Measurements from ENCODE around the gene TOM1L2.

Gene TOM1L2

DNA sequence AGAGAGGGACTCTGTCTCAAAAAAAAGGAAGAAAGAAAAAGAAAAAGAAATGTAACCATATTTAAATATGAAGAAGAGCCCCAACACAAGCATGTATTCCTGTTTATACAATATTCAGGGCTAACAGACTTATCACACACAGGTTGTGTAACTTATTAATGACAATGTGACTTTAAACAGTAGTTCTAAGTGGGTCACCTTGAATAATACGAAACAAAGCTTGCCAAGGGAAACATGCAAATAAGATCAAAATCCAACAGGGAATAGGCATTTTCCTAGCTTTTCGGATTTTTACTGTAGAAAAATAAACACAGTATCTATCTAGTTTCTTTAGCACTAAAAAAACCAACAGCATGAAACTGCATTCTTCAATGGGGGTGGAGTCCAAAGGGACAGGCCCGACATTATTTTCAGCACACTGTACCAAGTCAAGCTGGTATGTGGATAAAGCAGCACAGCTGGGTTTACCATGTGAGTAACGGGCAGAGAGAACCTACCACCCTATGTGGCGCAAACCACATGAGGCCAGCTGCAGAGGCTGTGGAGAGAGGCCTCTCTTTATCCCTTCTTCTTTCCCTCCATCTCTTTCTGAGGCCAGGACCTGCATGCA is 45.3 kb downstream of the TOM1L2 start:
- H3K27me3 ChIP-seq (ENCODE audit: control insufficient read depth, insufficient read depth, low read length), result no peaks in the 10 kb centered on the region
- DNase-seq (ENCODE audit: low read depth, low spot score), result no peak
- H3K4me3 ChIP-seq (ENCODE audit: low read length), result no peak overlapping the region
- H3K9me3 ChIP-seq (ENCODE audit: control insufficient read depth, insufficient read depth, low read length), result no peaks in the 10 kb centered on the region
- H3K36me3 ChIP-seq (ENCODE audit: control insufficient read depth, insufficient read depth, low read length), result no peaks in the 10 kb centered on the region
- H3K4me1 ChIP-seq (ENCODE audit: control insufficient read depth, insufficient read depth, low read length), result peaks cover 4% of the 10 kb centered on the region
- no peak overlapping the region for H3K27ac ChIP-seq (ENCODE audit: low read length)
- no CpG with 5 or more reads among the region's 5 CpGs for WGBS (ENCODE audit: insufficient coverage, insufficient read length)

GRCh38 chr17:17926036-17926435 is 46.2 kb downstream of the TOM1L2 start:
- DNase-seq (ENCODE audit: low read depth, low spot score), result no peak
- H3K4me1 ChIP-seq (ENCODE audit: control insufficient read depth, insufficient read depth, low read length), result peaks cover 5% of the 10 kb centered on the region
- no peaks in the 10 kb centered on the region for H3K36me3 ChIP-seq (ENCODE audit: control insufficient read depth, insufficient read depth, low read length)
- H3K9me3 ChIP-seq (ENCODE audit: control insufficient read depth, insufficient read depth, low read length), result no peaks in the 10 kb centered on the region
- H3K27me3 ChIP-seq (ENCODE audit: control insufficient read depth, insufficient read depth, low read length), result no peaks in the 10 kb centered on the region
- WGBS (ENCODE audit: insufficient coverage, insufficient read length), result no CpG with 5 or more reads among the region's 4 CpGs
- no peak overlapping the region for H3K4me3 ChIP-seq (ENCODE audit: low read length)
- no peak overlapping the region for H3K27ac ChIP-seq (ENCODE audit: low read length)

GRCh38 chr17:17924857-17925250 is 47.3 kb downstream of the TOM1L2 start:
- H3K27me3 ChIP-seq (ENCODE audit: control insufficient read depth, insufficient read depth, low read length), result no peaks in the 10 kb centered on the region
- H3K27ac ChIP-seq (ENCODE audit: low read length), result no peak overlapping the region
- H3K36me3 ChIP-seq (ENCODE audit: control insufficient read depth, insufficient read depth, low read length), result no peaks in the 10 kb centered on the region
- peaks cover 6% of the 10 kb centered on the region for H3K4me1 ChIP-seq (ENCODE audit: control insufficient read depth, insufficient read depth, low read length)
- H3K9me3 ChIP-seq (ENCODE audit: control insufficient read depth, insufficient read depth, low read length), result no peaks in the 10 kb centered on the region
- no peak overlapping the region for H3K4me3 ChIP-seq (ENCODE audit: low read length)
- no peak for DNase-seq (ENCODE audit: low read depth, low spot score)

- no peak overlapping the region for H3K27ac ChIP-seq (ENCODE audit: low read length)
- no peaks in the 10 kb centered on the region for H3K9me3 ChIP-seq (ENCODE audit: control insufficient read depth, insufficient read depth, low read length)
- no peak for DNase-seq (ENCODE audit: low read depth, low spot score)
- no peaks in the 10 kb centered on the region for H3K27me3 ChIP-seq (ENCODE audit: control insufficient read depth, insufficient read depth, low read length)
- H3K4me1 ChIP-seq (ENCODE audit: control insufficient read depth, insufficient read depth, low read length), result peaks cover 7% of the 10 kb centered on the region
- no peak overlapping the region for H3K4me3 ChIP-seq (ENCODE audit: low read length)
- no CpG with 5 or more reads among the region's 5 CpGs for WGBS (ENCODE audit: insufficient coverage, insufficient read length)
- H3K36me3 ChIP-seq (ENCODE audit: control insufficient read depth, insufficient read depth, low read length), result no peaks in the 10 kb centered on the region
Measured at GRCh38 chr17:17924131-17924856, 47.9 kb downstream of the TOM1L2 start.

- no peak overlapping the region for H3K4me3 ChIP-seq (ENCODE audit: low read length)
- no peaks in the 10 kb centered on the region for H3K9me3 ChIP-seq (ENCODE audit: control insufficient read depth, insufficient read depth, low read length)
- peaks cover 7% of the 10 kb centered on the region for H3K4me1 ChIP-seq (ENCODE audit: control insufficient read depth, insufficient read depth, low read length)
- no CpG with 5 or more reads among the region's 3 CpGs for WGBS (ENCODE audit: insufficient coverage, insufficient read length)
- H3K27ac ChIP-seq (ENCODE audit: low read length), result no peak overlapping the region
- no peaks in the 10 kb centered on the region for H3K27me3 ChIP-seq (ENCODE audit: control insufficient read depth, insufficient read depth, low read length)
- no peak for DNase-seq (ENCODE audit: low read depth, low spot score)
- no peaks in the 10 kb centered on the region for H3K36me3 ChIP-seq (ENCODE audit: control insufficient read depth, insufficient read depth, low read length)
Measured at GRCh38 chr17:17922070-17922614, 50.1 kb downstream of the TOM1L2 start.

GRCh38 chr17:17921192-17922069 is 50.8 kb downstream of the TOM1L2 start:
- H3K27me3 ChIP-seq (ENCODE audit: control insufficient read depth, insufficient read depth, low read length), result no peaks in the 10 kb centered on the region
- DNase-seq (ENCODE audit: low read depth, low spot score), result no peak
- H3K27ac ChIP-seq (ENCODE audit: low read length), result no peak overlapping the region
- WGBS (ENCODE audit: insufficient coverage, insufficient read length), result no CpG with 5 or more reads among the region's 10 CpGs
- H3K9me3 ChIP-seq (ENCODE audit: control insufficient read depth, insufficient read depth, low read length), result no peaks in the 10 kb centered on the region
- no peaks in the 10 kb centered on the region for H3K36me3 ChIP-seq (ENCODE audit: control insufficient read depth, insufficient read depth, low read length)
- no peak overlapping the region for H3K4me3 ChIP-seq (ENCODE audit: low read length)
- H3K4me1 ChIP-seq (ENCODE audit: control insufficient read depth, insufficient read depth, low read length), result peaks cover 7% of the 10 kb centered on the region

DNA sequence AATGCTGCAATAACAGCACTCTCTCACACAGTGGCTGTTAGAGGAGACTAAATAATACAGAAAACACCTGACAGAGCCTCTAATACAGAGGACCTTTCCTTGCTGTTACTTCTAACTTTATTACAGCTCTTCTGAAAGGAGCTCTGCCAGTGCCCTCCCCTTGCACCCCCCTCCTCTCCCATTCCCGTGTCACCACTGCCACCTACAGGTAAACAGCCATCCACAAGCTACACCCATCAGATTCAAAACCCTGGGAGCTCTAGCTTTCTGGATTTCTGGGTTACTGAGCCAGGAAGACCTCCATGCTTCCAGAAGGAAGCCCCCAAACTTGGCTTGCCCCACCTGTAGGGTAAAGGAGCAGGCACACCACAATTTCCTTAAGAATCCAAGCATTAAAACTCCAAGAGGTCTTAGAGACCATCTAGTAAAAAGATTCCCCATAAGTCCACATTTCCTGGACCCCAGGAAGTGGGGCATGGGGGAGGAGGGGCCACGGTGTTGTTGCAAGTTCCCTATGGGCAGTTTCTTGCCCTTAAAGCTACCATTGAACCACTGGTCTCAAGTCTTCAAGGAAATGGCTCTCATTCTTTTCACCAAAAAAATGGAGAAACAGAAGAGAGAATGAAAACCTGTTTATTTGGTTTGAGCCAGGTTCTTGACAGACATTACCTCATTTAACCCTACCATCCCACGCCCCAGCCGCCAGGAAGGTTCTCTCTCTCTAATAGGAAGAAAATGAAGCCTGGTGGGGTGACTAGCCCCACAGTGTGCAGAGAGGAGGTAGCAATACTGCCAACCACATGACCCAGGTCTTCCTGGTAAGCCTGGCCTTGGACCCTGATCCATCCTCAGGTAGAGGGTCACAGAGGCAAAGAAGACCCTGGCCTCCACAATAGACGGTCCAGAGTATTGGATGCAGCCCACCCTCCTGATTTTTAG is 52.8 kb downstream of the TOM1L2 start:
- no CpG with 5 or more reads among the region's 5 CpGs for WGBS (ENCODE audit: insufficient coverage, insufficient read length)
- H3K9me3 ChIP-seq (ENCODE audit: control insufficient read depth, insufficient read depth, low read length), result no peaks in the 10 kb centered on the region
- H3K27ac ChIP-seq (ENCODE audit: low read length), result no peak overlapping the region
- H3K4me1 ChIP-seq (ENCODE audit: control insufficient read depth, insufficient read depth, low read length), result peaks cover 7% of the 10 kb centered on the region
- no peaks in the 10 kb centered on the region for H3K36me3 ChIP-seq (ENCODE audit: control insufficient read depth, insufficient read depth, low read length)
- DNase-seq (ENCODE audit: low read depth, low spot score), result no peak
- no peaks in the 10 kb centered on the region for H3K27me3 ChIP-seq (ENCODE audit: control insufficient read depth, insufficient read depth, low read length)
- H3K4me3 ChIP-seq (ENCODE audit: low read length), result no peak overlapping the region

DNA sequence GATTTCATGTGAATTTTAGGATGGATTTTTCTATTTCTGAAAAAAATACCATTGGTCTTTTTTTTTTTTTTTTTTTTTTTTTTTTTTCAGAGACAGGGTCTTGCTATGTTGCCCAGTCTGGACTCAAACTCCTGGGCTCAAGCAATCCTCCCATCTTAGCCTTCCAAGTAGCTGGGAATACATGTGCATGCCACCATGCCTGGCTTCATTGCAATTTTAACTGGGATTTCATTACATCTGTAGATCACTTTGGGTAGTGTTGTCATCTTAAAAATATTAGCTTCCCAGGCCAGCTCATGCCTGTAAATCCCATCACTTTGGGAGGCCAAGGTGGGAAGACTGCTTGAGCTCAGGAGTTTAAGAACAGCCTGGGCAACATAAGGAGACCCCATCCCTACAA is 54.8 kb downstream of the TOM1L2 start:
- H3K4me1 ChIP-seq (ENCODE audit: control insufficient read depth, insufficient read depth, low read length), result peaks cover 8% of the 10 kb centered on the region
- no peak overlapping the region for H3K27ac ChIP-seq (ENCODE audit: low read length)
- no peak for DNase-seq (ENCODE audit: low read depth, low spot score)
- H3K4me3 ChIP-seq (ENCODE audit: low read length), result no peak overlapping the region
- H3K36me3 ChIP-seq (ENCODE audit: control insufficient read depth, insufficient read depth, low read length), result no peaks in the 10 kb centered on the region
- no peaks in the 10 kb centered on the region for H3K27me3 ChIP-seq (ENCODE audit: control insufficient read depth, insufficient read depth, low read length)
- no peaks in the 10 kb centered on the region for H3K9me3 ChIP-seq (ENCODE audit: control insufficient read depth, insufficient read depth, low read length)

DNA sequence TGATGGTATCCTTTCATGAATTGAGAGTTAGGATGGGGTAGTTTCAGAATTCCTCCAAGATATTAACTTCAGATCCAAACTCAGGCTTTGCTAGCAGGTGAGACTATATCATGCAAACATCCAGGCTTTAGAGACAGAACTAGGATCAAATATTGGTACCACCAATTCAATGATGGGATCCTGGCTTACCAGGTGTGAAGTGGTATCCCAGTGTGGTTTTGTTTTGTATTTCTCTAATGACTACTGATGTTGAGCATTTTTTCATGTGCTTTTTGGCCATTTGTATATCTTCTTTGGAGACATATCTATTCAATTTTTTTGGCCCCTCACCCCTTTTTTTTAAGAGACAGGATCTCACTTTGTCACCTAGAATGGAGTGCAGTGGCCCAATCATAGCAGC is 57.0 kb downstream of the TOM1L2 start:
- Histone ChIP-seq H3K27me3 (ENCODE audit: control insufficient read depth, insufficient read depth, low read length) (no peaks in the 10 kb centered on the region), H3K4me1 (ENCODE audit: control insufficient read depth, insufficient read depth, low read length) (peaks cover 3% of the 10 kb centered on the region; the same call in 1 of the 2 replicates), H3K36me3 (ENCODE audit: control insufficient read depth, insufficient read depth, low read length) (no peaks in the 10 kb centered on the region), H3K4me3 (ENCODE audit: low read length) (no peak overlapping the region), H3K27ac (ENCODE audit: low read length) (no peak overlapping the region), H3K9me3 (ENCODE audit: control insufficient read depth, insufficient read depth, low read length) (no peaks in the 10 kb centered on the region)
- DNase-seq (ENCODE audit: low read depth, low spot score), result no peak
